Middle frontal gyrus (tissue), 1 donor: ENCODE data around the gene GALNT15.
A peak's percentile ranks its signal among the peaks of the same experiment; 100 is the strongest.

Source experiments
- DNase-seq: peaks from one replicate; pipeline ENCODE4 v3.0.0-alpha.2; 2015; ENCODE audit warnings: low spot score; ENCODE audit errors: extremely low spot score

The GALNT15 gene

GRCh38 chr3:16150285-16150684 lies 24.2 kb upstream of the GALNT15 start:
- no peak for DNase-seq

GRCh38 chr3:16151109-16151508 lies 23.4 kb upstream of the GALNT15 start:
- peak; percentile 63 for DNase-seq

- DNase-seq: no peak
These were observed 6.3 kb upstream of the GALNT15 start for GRCh38 chr3:16168211-16168610.

GRCh38 chr3:16171009-16171408 lies 3.5 kb upstream of the GALNT15 start:
- no peak for DNase-seq

- DNase-seq: no peak
These were observed 2.7 kb upstream of the GALNT15 start for GRCh38 chr3:16171825-16172224.

GRCh38 chr3:16173283-16174025 lies 1.0 kb upstream of the GALNT15 start:
- DNase-seq: no peak

- DNase-seq: no peak
These were observed 489 bp upstream of the GALNT15 start for GRCh38 chr3:16174026-16174355.

GRCh38 chr3:16174976-16175901 lies 759 bp downstream of the GALNT15 start:
- DNase-seq: no peak

- DNase-seq: no peak
These were observed 2.0 kb downstream of the GALNT15 start for GRCh38 chr3:16176391-16177030.

- DNase-seq: no peak
These were observed 2.9 kb downstream of the GALNT15 start for GRCh38 chr3:16177382-16177781.

- DNase-seq: peak; percentile 85
These were observed 3.6 kb downstream of the GALNT15 start for GRCh38 chr3:16177962-16178627.

- no peak for DNase-seq
These were observed 4.1 kb downstream of the GALNT15 start for GRCh38 chr3:16178628-16178988.

- no peak for DNase-seq
These were observed 4.8 kb downstream of the GALNT15 start for GRCh38 chr3:16179261-16179660.

GRCh38 chr3:16179771-16180736 lies 5.6 kb downstream of the GALNT15 start:
- DNase-seq: no peak

- no peak for DNase-seq
These were observed 6.3 kb downstream of the GALNT15 start for GRCh38 chr3:16180737-16181134.

- no peak for DNase-seq
These were observed 6.9 kb downstream of the GALNT15 start for GRCh38 chr3:16181361-16181760.

- no peak for DNase-seq
These were observed 7.7 kb downstream of the GALNT15 start for GRCh38 chr3:16182183-16182582.

GRCh38 chr3:16182612-16183011 lies 8.1 kb downstream of the GALNT15 start:
- DNase-seq: no peak

- DNase-seq: no peak
These were observed 8.6 kb downstream of the GALNT15 start for GRCh38 chr3:16183082-16183481.

- no peak for DNase-seq
These were observed 9.3 kb downstream of the GALNT15 start for GRCh38 chr3:16183601-16184270.
